ENCODE data around the gene CHD6.

Gene CHD6

GRCh38 chr20:41363601-41364000 lies 254.6 kb downstream of the CHD6 start:
- no peak for DNase-seq

- no peak for DNase-seq
These were observed 255.4 kb downstream of the CHD6 start for GRCh38 chr20:41362748-41363140.

GRCh38 chr20:41361757-41362747 lies 256.1 kb downstream of the CHD6 start:
- DNase-seq = no peak

GRCh38 chr20:41360831-41361756 lies 257.1 kb downstream of the CHD6 start:
- DNase-seq = no peak

- DNase-seq = no peak
These were observed 258.6 kb downstream of the CHD6 start for GRCh38 chr20:41359541-41360011.

- no peak for DNase-seq
These were observed 259.5 kb downstream of the CHD6 start for GRCh38 chr20:41358717-41359116.

GRCh38 chr20:41358230-41358629 lies 259.9 kb downstream of the CHD6 start:
- no peak for DNase-seq

- DNase-seq = no peak
These were observed 260.6 kb downstream of the CHD6 start for GRCh38 chr20:41357424-41358163.

GRCh38 chr20:41356951-41357350 lies 261.2 kb downstream of the CHD6 start:
- no peak for DNase-seq

- DNase-seq = no peak
These were observed 262.5 kb downstream of the CHD6 start for GRCh38 chr20:41355598-41356203.

GRCh38 chr20:41355192-41355591 lies 263.0 kb downstream of the CHD6 start:
- DNase-seq = no peak

GRCh38 chr20:41353530-41353929 lies 264.6 kb downstream of the CHD6 start:
- DNase-seq = no peak

- no peak for DNase-seq
These were observed 265.5 kb downstream of the CHD6 start for GRCh38 chr20:41352666-41353065.

- no peak for DNase-seq
These were observed 266.1 kb downstream of the CHD6 start for GRCh38 chr20:41352106-41352505.
